SKM-1 (cell line): ENCODE measurements around the gene PLEKHN1.
"Not testable (repeated sequence)": the region's sequence is repeated elsewhere in the genome, so short reads cannot be mapped to it uniquely, and the experiment has no call there.

Source experiments
- DNase-seq: peaks from one replicate; lab custom pipeline; 2025; ENCODE audit not compliant: unreplicated experiment; lab: John Stamatoyannopoulos, UW

The PLEKHN1 gene

GRCh38 chr1:973459-974292 lies 7.4 kb downstream of the PLEKHN1 start:
- DNase-seq, result no peak

- DNase-seq, result no peak
These were observed 8.0 kb downstream of the PLEKHN1 start for GRCh38 chr1:974293-974640.

- no peak for DNase-seq
These were observed 8.5 kb downstream of the PLEKHN1 start for GRCh38 chr1:974687-975328.

GRCh38 chr1:975365-975764 lies 9.1 kb downstream of the PLEKHN1 start:
- no peak for DNase-seq

- peak; percentile 28 for DNase-seq
These were observed 9.8 kb downstream of the PLEKHN1 start for GRCh38 chr1:975896-976683.

GRCh38 chr1:976791-977190 lies 10.5 kb downstream of the PLEKHN1 start:
- not testable (repeated sequence) for DNase-seq

- no peak for DNase-seq
These were observed 12.0 kb downstream of the PLEKHN1 start for GRCh38 chr1:978069-978834.

- no peak for DNase-seq
These were observed 12.8 kb downstream of the PLEKHN1 start for GRCh38 chr1:978835-979743.

- DNase-seq, result no peak
These were observed 13.4 kb downstream of the PLEKHN1 start for GRCh38 chr1:979744-980072.

GRCh38 chr1:980137-980571 lies 13.9 kb downstream of the PLEKHN1 start:
- DNase-seq, result no peak

- DNase-seq, result no peak
These were observed 14.5 kb downstream of the PLEKHN1 start for GRCh38 chr1:980602-981395.

GRCh38 chr1:981491-981954 lies 15.2 kb downstream of the PLEKHN1 start:
- DNase-seq, result no peak

GRCh38 chr1:981955-982558 lies 15.8 kb downstream of the PLEKHN1 start, which contains the start of gene PERM1:
PERM1 (minus strand) TSS chr1:982093; CDS start chr1:981029, 1,064 bp downstream.
- DNase-seq, result no peak

- DNase-seq, result no peak
These were observed 16.6 kb downstream of the PLEKHN1 start for GRCh38 chr1:982765-983436.

GRCh38 chr1:983798-984475 lies 17.7 kb downstream of the PLEKHN1 start:
- no peak for DNase-seq

GRCh38 chr1:984476-984814 lies 18.2 kb downstream of the PLEKHN1 start:
- no peak for DNase-seq

GRCh38 chr1:985126-985525 lies 18.8 kb downstream of the PLEKHN1 start:
- no peak for DNase-seq

GRCh38 chr1:988061-988460 lies 21.8 kb downstream of the PLEKHN1 start:
- DNase-seq, result not testable (repeated sequence)
